ENCODE results near the gene TMEM150B. TPM values are rescaled to one million over a fixed set of nuclear protein-coding genes. Genes with fewer than 3 reads are reported as not detected.

Gene TMEM150B
- polyA plus RNA-seq, 3 donors: 10.1 to 65.6 (median 11.2) TPM

DNA sequence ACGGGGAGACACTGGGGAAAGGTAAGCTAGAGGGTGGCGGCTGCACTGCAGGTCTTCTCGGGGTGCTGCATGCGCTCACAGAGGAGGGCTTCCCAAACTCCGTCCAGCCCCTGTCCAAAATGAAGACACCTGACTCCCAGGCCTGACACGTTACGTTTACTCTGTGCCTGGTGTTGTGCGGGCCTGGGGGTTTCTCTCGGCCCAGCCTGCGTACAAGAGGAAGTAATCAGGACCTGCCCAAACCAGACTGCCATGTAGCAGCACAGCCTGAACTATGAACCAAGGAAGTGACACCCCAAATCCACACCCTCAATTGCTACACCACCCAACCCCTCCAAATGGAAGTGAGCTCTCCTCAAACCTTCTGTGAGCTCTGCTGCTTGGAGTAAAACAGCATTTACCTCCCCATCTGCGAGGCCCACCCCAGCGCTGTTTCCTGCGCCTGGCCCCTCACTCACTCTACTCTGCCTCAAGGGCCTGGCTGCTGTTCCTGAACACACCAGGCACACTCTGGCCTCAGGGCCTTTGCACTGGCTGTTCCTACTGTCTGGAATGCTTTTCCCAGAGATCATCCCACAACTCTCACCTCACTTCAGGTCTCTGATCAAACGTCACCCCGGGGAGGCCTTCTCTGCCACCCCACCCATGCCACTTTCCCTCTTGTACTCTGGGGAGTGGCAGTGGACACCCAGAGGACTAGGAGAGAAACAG, 48.3 kb downstream of the TMEM150B start:
- peak; percentile 22 to 52 (median 47) for DNase-seq

More for the DNA sequence above, 48.3 kb downstream of the TMEM150B start:
- TF ChIP-seq, protein P1, sequence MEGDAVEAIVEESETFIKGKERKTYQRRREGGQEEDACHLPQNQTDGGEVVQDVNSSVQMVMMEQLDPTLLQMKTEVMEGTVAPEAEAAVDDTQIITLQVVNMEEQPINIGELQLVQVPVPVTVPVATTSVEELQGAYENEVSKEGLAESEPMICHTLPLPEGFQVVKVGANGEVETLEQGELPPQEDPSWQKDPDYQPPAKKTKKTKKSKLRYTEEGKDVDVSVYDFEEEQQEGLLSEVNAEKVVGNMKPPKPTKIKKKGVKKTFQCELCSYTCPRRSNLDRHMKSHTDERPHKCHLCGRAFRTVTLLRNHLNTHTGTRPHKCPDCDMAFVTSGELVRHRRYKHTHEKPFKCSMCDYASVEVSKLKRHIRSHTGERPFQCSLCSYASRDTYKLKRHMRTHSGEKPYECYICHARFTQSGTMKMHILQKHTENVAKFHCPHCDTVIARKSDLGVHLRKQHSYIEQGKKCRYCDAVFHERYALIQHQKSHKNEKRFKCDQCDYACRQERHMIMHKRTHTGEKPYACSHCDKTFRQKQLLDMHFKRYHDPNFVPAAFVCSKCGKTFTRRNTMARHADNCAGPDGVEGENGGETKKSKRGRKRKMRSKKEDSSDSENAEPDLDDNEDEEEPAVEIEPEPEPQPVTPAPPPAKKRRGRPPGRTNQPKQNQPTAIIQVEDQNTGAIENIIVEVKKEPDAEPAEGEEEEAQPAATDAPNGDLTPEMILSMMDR (IDR thresholded peaks at IDR 0.05): no peak
- H3K9ac ChIP-seq (ENCODE audit: insufficient read depth, low read length, poor library complexity, severe bottlenecking): no peak overlapping the region
- H3K4me3 ChIP-seq (replicated peaks in 1 of 3; ENCODE audit: low read depth in 2 of 3, low read length in 3 of 3): peak overlapping the region in 1 of 3 experiments; percentile 19
- peak overlapping the region in 1 of 2 donors; percentile 1 for H3K4me3 Mint-ChIP-seq
- intact Hi-C loops (cut with micrococcal nuclease): no loop called here
- H3K4me1 Mint-ChIP-seq: peaks cover 37% of the 10 kb centered on the region
- H3K27ac Mint-ChIP-seq: peak overlapping the region; percentile 67 to 90 (median 86)
- H3K9me3 ChIP-seq (replicated peaks in 1 of 2; ENCODE audit: control insufficient read depth in 1 of 2, insufficient read depth in 1 of 2, low read length in 2 of 2): no peaks in the 10 kb centered on the region
- H3K27me3 Mint-ChIP-seq (ENCODE audit: low read depth in 3 of 3): peaks cover 0 to 7% (median 0%) of the 10 kb centered on the region in 3 donors
- H3K9me3 Mint-ChIP-seq: peaks cover 0 to 2% (median 0%) of the 10 kb centered on the region in 7 donors
- H3K36me3 ChIP-seq (replicated peaks in 1 of 2; ENCODE audit: control insufficient read depth in 1 of 2, insufficient read depth in 2 of 2, low read length in 2 of 2): peaks cover 7 to 27% of the 10 kb centered on the region in 2 donors
- H3K4me1 ChIP-seq (ENCODE audit: control insufficient read depth in 1 of 2, insufficient read depth in 2 of 2, low read length in 2 of 2): peaks cover 30 to 39% of the 10 kb centered on the region in 2 donors
- peaks cover 33 to 40% of the 10 kb centered on the region in 2 donors for H3K36me3 Mint-ChIP-seq
- H3K4me2 ChIP-seq (replicated peaks; ENCODE audit: extremely low read depth, low read length, poor library complexity, severe bottlenecking): peak overlapping the region; percentile 12
- H2AFZ ChIP-seq (ENCODE audit: insufficient read depth, low read depth, low read length, poor library complexity, severe bottlenecking): no peak overlapping the region
- 64% methylated on average over 10 of the region's 15 CpGs for WGBS (ENCODE audit: insufficient coverage)
- H3K27ac ChIP-seq (ENCODE audit: low read depth in 1 of 2, low read length in 2 of 2): peak overlapping the region; percentile 59 to 69
- no peaks in the 10 kb centered on the region for H3K27me3 ChIP-seq (ENCODE audit: control insufficient read depth in 2 of 2, insufficient read depth in 2 of 2, low read length in 2 of 2)
- H4K20me1 ChIP-seq (ENCODE audit: insufficient read depth, low read length): no peaks in the 10 kb centered on the region
- H3K79me2 ChIP-seq (ENCODE audit: insufficient read depth, low read length): peaks cover 4% of the 10 kb centered on the region

Measured in CD14-positive monocyte (primary cell).